Uterus (tissue), 4 donors: ENCODE results near the gene TBC1D16. TPM values are rescaled to one million over a fixed set of nuclear protein-coding genes. Genes with fewer than 3 reads are reported as not detected.
"Not testable (repeated sequence)": the region's sequence is repeated elsewhere in the genome, so short reads cannot be mapped to it uniquely, and the experiment has no call there.

Source experiments
- DNase-seq, 2 donors: peaks; one replicate each; pipeline ENCODE4 v3.0.0-alpha.2; 2019 to 2020
- H3K27ac ChIP-seq, 2 donors: fragments of 200-600 bp; sonication (generic); 1 replicate in 1 of 2; 2 replicates in 1 of 2; pipeline ENCODE4 v1.5.1; 2016 to 2018
- H3K27me3 ChIP-seq, 2 donors: fragments of 200-600 bp; sonication (generic); one replicate each; pipeline ENCODE4 v1.5.1; 2018 to 2019; ENCODE audit warnings: control low read depth in 1 of 2
- H3K36me3 ChIP-seq, 2 donors: fragments of 200-600 bp; sonication (generic); one replicate each; pipeline ENCODE4 v1.5.1; 2019; ENCODE audit warnings: control low read depth in 1 of 2
- H3K4me1 ChIP-seq, 2 donors: fragments of 200-600 bp; sonication (generic); one replicate each; pipeline ENCODE4 v1.5.1; 2018 to 2019; ENCODE audit warnings: control low read depth in 1 of 2
- H3K4me3 ChIP-seq, 2 donors: fragments of 200-600 bp; sonication (generic); 1 replicate in 1 of 2; 2 replicates in 1 of 2; pipeline ENCODE4 v1.5.1; 2018 to 2019; ENCODE audit warnings: mild to moderate bottlenecking in 1 of 2
- H3K9me3 ChIP-seq, 2 donors: fragments of 200-600 bp; sonication (generic); one replicate each; pipeline ENCODE4 v1.5.1; 2019; ENCODE audit warnings: control low read depth in 1 of 2
- CTCF ChIP-seq, 4 experiments: fragments of 200-600 bp in 2 of 4; fragments of 450-650 bp in 2 of 4; sonication (generic) in 2 of 4; IDR thresholded peaks; one replicate each; pipeline ENCODE4 v1.5.1; 2016 to 2019; ENCODE audit warnings: antibody characterized with exemption in 4 of 4, mild to moderate bottlenecking in 2 of 4, moderate library complexity in 1 of 4
- POLR2A ChIP-seq, 2 donors: fragments of 450-650 bp; IDR thresholded peaks; one replicate each; pipeline ENCODE4 v1.6.1; 2016; ENCODE audit warnings: antibody characterized with exemption in 2 of 2, mild to moderate bottlenecking in 1 of 2, moderate library complexity in 1 of 2
- intact Hi-C: fragments of 100-400 bp; cut with DNase I; formaldehyde crosslinking; loops from one replicate; pipeline ENCODE4 v1.15.1; 2023; ENCODE audit warnings: low total_unique reads
- total RNA-seq, 4 donors: library from RNA; depleted of rRNA in 3 of 4; stranded (reverse); fragments of >200 nt in 3 of 4; gene quantifications; one replicate each; pipeline versions ENCODE4 v1.1.0 to v1.2.4, GENCODE V29; 2014 to 2023
- donor health status: DM: yes; HTN: yes; CAD: no.

Gene TBC1D16
- total RNA-seq, 4 donors from 2014 or later: 3.8 to 58.2 (median 18.3) TPM

- Histone ChIP-seq H3K4me1 (peaks cover 0 to 6% of the 10 kb centered on the region in 2 donors), H3K27ac (no peak overlapping the region), H3K36me3 (no peaks in the 10 kb centered on the region), H3K4me3 (no peak overlapping the region), H3K27me3 (no peaks in the 10 kb centered on the region), H3K9me3 (no peaks in the 10 kb centered on the region)
- peak in 1 of 2 donors; percentile 6 for DNase-seq
- intact Hi-C loops: no loop called here
- TF ChIP-seq CTCF (IDR thresholded peaks at IDR 0.05) (no peak), POLR2A (IDR thresholded peaks at IDR 0.05) (no peak)
Measured at GRCh38 chr17:79956853-79957252, 78.8 kb downstream of the TBC1D16 start.

- peak in 1 of 2 donors; percentile 2 for DNase-seq
- H3K36me3 ChIP-seq, H3K27ac ChIP-seq, H3K4me1 ChIP-seq, H3K9me3 ChIP-seq, intact Hi-C loops, H3K27me3 ChIP-seq, H3K4me3 ChIP-seq: not testable (repeated sequence)
Measured at GRCh38 chr17:79956441-79956735, 79.3 kb downstream of the TBC1D16 start.

GRCh38 chr17:79955691-79956440, 79.8 kb downstream of the TBC1D16 start:
- H3K36me3 ChIP-seq: no peaks in the 10 kb centered on the region
- no peaks in the 10 kb centered on the region for H3K9me3 ChIP-seq
- peaks cover 0 to 10% of the 10 kb centered on the region in 2 donors for H3K4me1 ChIP-seq
- peak in 1 of 2 donors; percentile 5 for DNase-seq
- intact Hi-C loops: no loop called here
- H3K4me3 ChIP-seq: no peak overlapping the region
- TF ChIP-seq POLR2A (IDR thresholded peaks at IDR 0.05) (no peak), CTCF (IDR thresholded peaks at IDR 0.05) (no peak)
- H3K27me3 ChIP-seq: no peaks in the 10 kb centered on the region
- H3K27ac ChIP-seq: no peak overlapping the region

GRCh38 chr17:79955167-79955549, 80.5 kb downstream of the TBC1D16 start:
- H3K4me1 ChIP-seq: peaks cover 0 to 10% of the 10 kb centered on the region in 2 donors
- peak in 1 of 2 donors; percentile 5 for DNase-seq
- TF ChIP-seq CTCF (IDR thresholded peaks at IDR 0.05) (no peak), POLR2A (IDR thresholded peaks at IDR 0.05) (no peak)
- H3K27ac ChIP-seq: no peak overlapping the region
- no peaks in the 10 kb centered on the region for H3K27me3 ChIP-seq
- H3K4me3 ChIP-seq: no peak overlapping the region
- intact Hi-C loops: no loop called here
- H3K9me3 ChIP-seq: no peaks in the 10 kb centered on the region
- no peaks in the 10 kb centered on the region for H3K36me3 ChIP-seq

- DNase-seq: peak in 1 of 2 donors; percentile 10
- H3K4me1 ChIP-seq: peaks cover 0 to 10% of the 10 kb centered on the region in 2 donors
- H3K27me3 ChIP-seq: no peaks in the 10 kb centered on the region
- intact Hi-C loops: no loop called here
- H3K27ac ChIP-seq: no peak overlapping the region
- no peaks in the 10 kb centered on the region for H3K9me3 ChIP-seq
- H3K4me3 ChIP-seq: no peak overlapping the region
- no peaks in the 10 kb centered on the region for H3K36me3 ChIP-seq
- TF ChIP-seq CTCF (IDR thresholded peaks at IDR 0.05) (no peak), POLR2A (IDR thresholded peaks at IDR 0.05) (no peak)
Measured at GRCh38 chr17:79954281-79955166, 81.1 kb downstream of the TBC1D16 start.
